Psoas muscle (tissue), 8 donors: ENCODE data around the gene BPNT1. TPM values are rescaled to one million over a fixed set of nuclear protein-coding genes. Genes with fewer than 3 reads are reported as not detected.

Source experiments
- ATAC-seq, 4 donors: fragments of 200-7000 bp; cut with Tn5 transposase; one replicate each; pipeline ENCODE4 v1.9.1; 2020; ENCODE audit warnings: moderate library complexity in 3 of 4, mild to moderate bottlenecking in 2 of 4
- DNase-seq, 2 donors: peaks; one replicate each; pipeline ENCODE4 v3.0.0-alpha.2; 2020
- H3K27ac ChIP-seq: fragments of 200-600 bp; one replicate; pipeline ENCODE4 v1.8.0; 2022
- H3K27me3 ChIP-seq, 3 donors: fragments of 200-600 bp in 1 of 3; one replicate each; pipeline versions ENCODE4 v1.6.1 to v1.8.0; 2013 to 2022; ENCODE audit warnings: low read length in 2 of 3, mild to moderate bottlenecking in 2 of 3, moderate library complexity in 1 of 3; ENCODE audit not compliant: insufficient read depth in 3 of 3
- H3K36me3 ChIP-seq, 2 donors: fragments of 200-600 bp in 1 of 2; one replicate each; pipeline versions ENCODE4 v1.6.1 to v1.8.0; 2013 to 2022; ENCODE audit warnings: low read depth in 1 of 2, mild to moderate bottlenecking in 1 of 2, moderate library complexity in 1 of 2; ENCODE audit not compliant: insufficient read depth in 1 of 2
- H3K4me1 ChIP-seq: fragments of 200-600 bp; one replicate; pipeline ENCODE4 v1.8.0; 2022
- H3K4me3 ChIP-seq: fragments of 200-600 bp; one replicate; pipeline ENCODE4 v1.8.0; 2022; ENCODE audit warnings: mild to moderate bottlenecking
- H3K9me3 ChIP-seq: fragments of 200-600 bp; one replicate; pipeline ENCODE4 v1.8.0; 2022
- CTCF ChIP-seq: fragments of 200-600 bp; IDR thresholded peaks from one replicate; pipeline ENCODE4 v1.8.0; 2022; ENCODE audit warnings: antibody characterized with exemption
- WGBS, 3 donors: extraction: QIAGEN DNeasy Blood & Tissue Kit; methylation state at CpG; one replicate each; pipeline versions ENCODE4 v1.1.6 to v1.1.7; 2013; 5-methylcytosine and 5-hydroxymethylcytosine counted together
- intact Hi-C, 2 donors: fragments of 100-400 bp; cut with DNase I; formaldehyde crosslinking; loops; one replicate each; pipeline versions ENCODE4 v1.11.0 to v1.14.2; 2022
- polyA plus RNA-seq, 3 donors: library from polyadenylated mRNA; stranded (reverse); fragments of 200-250 nt; gene quantifications; one replicate each; pipeline ENCODE4 v1.2.3, GENCODE V29; 2013
- total RNA-seq, 4 donors: library from RNA; stranded (reverse); fragmentation: NEBNext Ultra II Directional in 2 of 4; extraction: Animal tissue kit (Norgen Biotek cat#: 25700) in 2 of 4; gene quantifications; one replicate each; pipeline versions ENCODE4 v1.2.1 to v1.2.4, GENCODE V29; 2021 to 2023
- donor health status: healthy with polysubstance abuse.
- donor health status: DM: no; HTN: no; CAD: no; lungs with moderate emphysema.
- donor health status: Bipolar disorder and iron deficiency.
- donor health status: healthy.
- donor health status: DM: yes; HTN: yes; CAD: no.
- donor health status: DM: no; HTN: no; CAD: no.
- donor health status: DM: no; HTN: no; CAD: no.
- donor health status: DM: yes; HTN: yes; CAD: no.

The BPNT1 gene
- total and polyA plus RNA-seq, 7 donors = 5.8 to 12.3 (median 8.3) TPM

DNA sequence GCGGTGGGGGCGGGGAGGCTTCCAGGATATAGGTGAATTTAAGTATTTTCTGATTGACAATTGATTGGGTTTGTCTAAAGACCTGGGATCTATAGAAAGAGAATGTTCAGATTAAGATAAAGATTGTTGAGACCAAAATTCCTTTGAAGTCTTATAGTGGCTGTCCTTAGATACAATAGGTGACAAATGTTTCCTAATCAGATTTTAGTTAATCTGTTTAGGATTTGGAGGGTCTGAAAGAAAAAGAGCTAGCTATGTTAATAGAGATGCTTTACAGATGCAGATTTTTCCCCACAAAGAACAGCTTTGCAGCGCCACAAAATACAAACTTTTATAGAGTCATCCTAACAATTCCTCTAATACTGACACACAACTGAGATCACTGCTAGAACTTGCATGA, 28.7 kb downstream of the BPNT1 start:
- Histone ChIP-seq H3K27ac (no peak overlapping the region), H3K9me3 (no peaks in the 10 kb centered on the region), H3K4me1 (no peaks in the 10 kb centered on the region), H3K27me3 (no peaks in the 10 kb centered on the region), H3K36me3 (peaks cover 0 to 86% of the 10 kb centered on the region in 2 donors), H3K4me3 (no peak overlapping the region)
- no peak for DNase-seq
- WGBS, 3 donors = 93 to 97% (median 93%) methylated on average over 3 of the region's 3 CpGs
- ATAC-seq = no peak
- TF ChIP-seq CTCF = no peak
- intact Hi-C loops = no loop called here

DNA sequence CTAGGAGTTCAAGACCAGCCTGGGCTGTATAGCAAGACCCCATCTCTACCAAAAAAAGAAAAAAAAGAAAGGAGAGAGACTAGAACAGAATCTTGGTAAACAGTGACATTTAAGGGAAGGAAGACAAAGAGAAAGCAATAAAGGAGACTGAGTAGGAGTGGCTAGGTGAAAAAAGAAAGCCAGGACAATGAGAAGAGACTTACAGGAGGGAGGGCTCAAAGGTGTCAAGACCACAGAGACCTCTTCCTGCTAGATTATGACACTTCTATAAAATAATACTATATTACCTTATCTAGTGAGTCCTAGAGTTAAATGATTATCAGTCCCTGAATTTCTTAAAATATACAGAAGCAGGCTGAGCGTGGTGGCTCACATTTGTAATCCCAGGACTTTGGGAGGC, 33.2 kb downstream of the BPNT1 start:
- TF ChIP-seq CTCF = no peak
- H3K27ac ChIP-seq = no peak overlapping the region

GRCh38 chr1:220046052-220046930, 43.3 kb downstream of the BPNT1 start, which contains the start of gene EPRS1:
Gene EPRS1 (minus strand): TSS chr1:220046505. CDS start chr1:220046388, 117 bp downstream.
- H3K27ac ChIP-seq = peak within 1 kb of the TSS; percentile 84
- intact Hi-C loops = loop anchor here in 1 of 2 donors (5.0 kb wide), 1 partner anchor 46 kb away; the partner anchor contains the start of gene IARS2
- peaks cover 0 to under 1% of the 10 kb centered on the region in 2 donors for H3K36me3 ChIP-seq
- WGBS, 3 donors = 0% methylated on average over 64 to 71 of the region's 71 CpGs
- ATAC-seq = peak; percentile 99 to 100 (median 100)
- peak; percentile 94 to 97 for DNase-seq
- H3K9me3 ChIP-seq = no peaks in the 10 kb centered on the region
- H3K27me3 ChIP-seq = no peaks in the 10 kb centered on the region
- H3K4me3 ChIP-seq = peak within 1 kb of the TSS; percentile 83
- peak; percentile 79 for TF ChIP-seq CTCF
- H3K4me1 ChIP-seq = peaks cover 16% of the 10 kb centered on the region

More for the DNA sequence above, 33.2 kb downstream of the BPNT1 start:
- Histone ChIP-seq H3K36me3 (peaks cover 0 to 48% of the 10 kb centered on the region in 2 donors), H3K9me3 (no peaks in the 10 kb centered on the region), H3K4me3 (no peak overlapping the region), H3K4me1 (no peaks in the 10 kb centered on the region), H3K27me3 (no peaks in the 10 kb centered on the region)
- DNase-seq = no peak
- ATAC-seq = no peak
- 91 to 95% (median 93%) methylated on average over 1 of the region's 1 CpG for WGBS, 3 donors
- intact Hi-C loops = no loop called here

GRCh38 chr1:220045356-220046051, 44.1 kb downstream of the BPNT1 start:
- intact Hi-C loops = loop anchor here in 1 of 2 donors (5.0 kb wide), 1 partner anchor 47 kb away; the partner anchor contains the start of gene IARS2

More at GRCh38 chr1:220045356-220046051, 44.1 kb downstream of the BPNT1 start:
- Histone ChIP-seq H3K4me1 (peaks cover 16% of the 10 kb centered on the region), H3K27ac (peak overlapping the region; percentile 84), H3K36me3 (peaks cover 0 to 7% of the 10 kb centered on the region in 2 donors), H3K9me3 (no peaks in the 10 kb centered on the region), H3K4me3 (peak overlapping the region; percentile 83), H3K27me3 (no peaks in the 10 kb centered on the region)
- ATAC-seq (peak in 1 of 4 donors; percentile 36), DNase-seq (no peak)
- WGBS, 3 donors = 24 to 26% (median 24%) methylated on average over 17 of the region's 17 CpGs
- TF ChIP-seq CTCF = no peak
